SIG-M5 (cell line): ENCODE measurements around the gene SRPRB.

Experiments used
- DNase-seq: peaks from one replicate; lab custom pipeline; 2025; lab: John Stamatoyannopoulos, UW

SRPRB gene

DNA sequence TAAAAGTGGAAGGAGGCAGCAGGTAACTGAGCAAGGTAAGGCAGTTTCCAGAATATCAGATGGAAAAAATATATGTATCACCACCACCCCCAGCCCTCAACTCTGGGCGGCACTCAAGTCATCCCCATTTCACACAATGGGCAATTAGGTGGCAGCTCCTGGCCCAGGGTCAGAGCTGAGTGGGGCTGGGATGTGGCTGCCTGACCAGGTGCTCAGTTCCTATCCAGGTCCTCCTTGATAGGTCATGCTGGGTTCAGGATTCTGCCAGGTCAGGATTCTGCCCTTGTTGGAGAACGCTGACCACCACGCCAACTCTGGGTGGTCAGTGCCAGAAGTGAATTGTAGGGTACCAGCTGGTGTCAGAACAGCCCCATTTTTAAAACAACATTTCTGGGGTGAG lies 60.5 kb downstream of the SRPRB start:
- no peak for DNase-seq

DNA sequence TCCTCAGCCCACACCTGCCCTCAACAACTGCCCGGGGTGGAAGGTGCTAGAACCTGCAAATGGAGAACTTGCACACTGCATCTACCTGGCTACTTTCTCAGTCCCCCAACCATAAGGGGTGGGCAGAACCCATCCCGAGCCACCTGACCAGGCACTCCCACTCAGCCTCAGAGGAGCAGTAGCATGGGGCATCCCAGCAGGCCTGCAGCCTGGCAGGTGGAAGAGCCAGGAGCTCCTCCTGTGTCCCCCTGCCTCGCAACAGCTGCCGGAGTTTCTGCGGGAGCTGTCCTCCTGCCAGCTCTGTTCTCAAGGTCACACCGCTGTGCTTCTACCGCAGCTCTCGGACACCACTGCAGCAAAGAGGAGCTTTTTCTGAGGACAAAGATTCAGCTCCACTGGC lies 62.6 kb downstream of the SRPRB start:
- no peak for DNase-seq

GRCh38 chr3:133868758-133869475 lies 63.3 kb downstream of the SRPRB start:
- DNase-seq = no peak

DNA sequence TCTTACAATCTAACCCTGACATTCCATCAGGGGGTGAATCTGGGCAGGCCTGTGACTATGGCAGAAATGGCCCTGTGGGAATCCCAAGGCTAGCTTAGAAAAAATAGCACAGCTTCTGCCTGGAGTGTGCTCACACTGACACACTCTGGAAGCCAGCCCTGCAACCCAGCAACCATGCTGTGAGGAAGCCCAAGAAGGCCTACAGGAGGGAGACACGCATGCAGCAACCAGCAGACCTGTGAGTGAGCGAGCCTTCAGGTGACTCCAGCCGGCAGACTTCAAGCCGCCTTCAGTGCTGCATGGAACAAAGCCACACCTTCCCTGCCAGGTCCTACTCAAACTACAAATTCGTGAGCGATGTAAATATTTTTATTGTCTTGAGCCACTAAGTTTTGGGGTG lies 64.0 kb downstream of the SRPRB start:
- no peak for DNase-seq

- DNase-seq = no peak
Observed at GRCh38 chr3:133870822-133871221, 65.2 kb downstream of the SRPRB start.
